ENCODE results near the gene EPYC.

The EPYC gene

DNA sequence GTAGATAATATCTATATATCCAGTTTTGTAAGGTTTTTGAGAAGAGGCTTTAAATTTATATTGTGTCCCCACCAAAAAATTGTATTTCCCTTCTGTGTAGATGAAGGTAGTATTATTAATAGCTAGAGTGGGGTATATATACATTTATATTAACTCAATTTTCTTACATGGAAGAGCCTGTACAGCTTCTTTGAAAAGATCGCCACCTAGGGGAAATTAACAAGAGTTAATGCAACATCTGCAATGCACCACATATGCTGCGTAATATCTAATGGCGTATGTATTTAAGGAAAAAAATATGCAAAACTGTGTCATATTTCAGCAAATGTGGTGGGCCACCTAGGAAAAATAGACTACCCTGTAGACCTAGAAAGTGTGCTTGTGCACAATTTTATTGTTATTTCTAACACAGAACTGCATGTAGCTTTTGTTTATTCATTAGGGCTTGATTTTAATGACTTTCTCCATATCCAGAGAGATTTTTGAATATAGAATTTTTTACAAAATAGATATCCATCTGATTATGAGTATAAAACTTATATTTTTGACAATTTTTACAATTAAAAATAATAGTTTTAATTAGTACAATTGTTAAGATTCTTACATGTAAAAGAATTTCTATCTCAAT, 63.8 kb downstream of the EPYC start:
- Histone ChIP-seq H2AFZ (ENCODE audit: low read length) (no peak overlapping the region), H3K14ac (ENCODE audit: low read length) (no peak overlapping the region), H2BK12ac (ENCODE audit: low read length) (no peak overlapping the region), H3K79me1 (ENCODE audit: low read depth, low read length) (no peaks in the 10 kb centered on the region), H3K9ac (ENCODE audit: low read depth, low read length, poor library complexity) (no peak overlapping the region), H3K18ac (ENCODE audit: low read length) (no peak overlapping the region), H2BK120ac (ENCODE audit: low read depth, low read length) (no peak overlapping the region), H3K4me2 (ENCODE audit: insufficient read depth, low read length, poor library complexity, severe bottlenecking) (no peak overlapping the region), H2BK5ac (ENCODE audit: low read length) (no peak overlapping the region), H3K23ac (ENCODE audit: low read depth, low read length, poor library complexity) (no peak overlapping the region), H2AK5ac (ENCODE audit: low read depth, low read length) (no peak overlapping the region), H3K4ac (ENCODE audit: low read length) (no peak overlapping the region), H4K8ac (ENCODE audit: low read depth, low read length) (no peak overlapping the region), H2BK15ac (ENCODE audit: low read length) (no peak overlapping the region), H3K27me3 (ENCODE audit: control insufficient read depth in 3 of 3, insufficient read depth in 3 of 3, low read depth in 1 of 3, low read length in 3 of 3) (peaks cover 0 to 2% (median 0%) of the 10 kb centered on the region in 3 experiments), H3K4me1 (ENCODE audit: control insufficient read depth in 2 of 2, insufficient read depth in 1 of 2, low read depth in 1 of 2, low read length in 2 of 2) (no peaks in the 10 kb centered on the region), H3K27ac (replicated peaks; ENCODE audit: low read length) (no peak overlapping the region), H3K9me3 (replicated peaks in 1 of 2; ENCODE audit: control insufficient read depth in 2 of 2, insufficient read depth in 1 of 2, low read depth in 1 of 2, low read length in 2 of 2) (no peaks in the 10 kb centered on the region), H3K36me3 (replicated peaks in 1 of 2; ENCODE audit: control insufficient read depth in 2 of 2, insufficient read depth in 2 of 2, low read length in 2 of 2) (no peaks in the 10 kb centered on the region), H3K4me3 (ENCODE audit: low read length in 2 of 2) (no peak overlapping the region), H4K91ac (ENCODE audit: low read depth, low read length, poor library complexity) (no peak overlapping the region)
- WGBS, 2 donors (ENCODE audit: extremely low coverage in 2 of 2, insufficient read length in 2 of 2, insufficient replicate concordance in 1 of 2), result no CpG with 5 or more reads among the region's 3 CpGs
- DNase-seq (ENCODE audit: low spot score), result peak; percentile 24

DNA sequence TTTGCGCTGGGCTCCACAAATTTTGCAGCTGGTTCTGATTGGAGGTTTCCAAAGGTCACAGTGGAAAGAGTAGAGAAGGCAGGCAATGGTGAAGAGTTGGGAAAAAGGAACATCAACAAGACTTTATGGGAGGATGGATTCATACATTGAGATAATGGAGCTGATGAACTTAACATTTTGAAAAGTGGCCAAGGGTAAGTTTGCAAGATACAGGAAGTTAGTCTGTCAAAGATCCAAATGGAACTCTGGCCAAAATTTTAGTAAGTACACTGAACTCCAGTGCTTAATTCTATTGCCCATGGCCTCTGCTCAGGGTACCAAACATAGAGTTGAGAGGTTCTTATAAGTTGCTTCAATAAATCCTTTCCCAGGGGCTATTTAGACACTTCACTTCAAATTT, 65.4 kb downstream of the EPYC start:
- no peak overlapping the region for H3K4ac ChIP-seq (ENCODE audit: low read length)
- no peak overlapping the region for H2BK15ac ChIP-seq (ENCODE audit: low read length)
- H2BK120ac ChIP-seq (ENCODE audit: low read depth, low read length), result no peak overlapping the region
- WGBS, 2 donors (ENCODE audit: extremely low coverage in 2 of 2, insufficient read length in 2 of 2, insufficient replicate concordance in 1 of 2), result no CpG with 5 or more reads among the region's 1 CpG
- no peak overlapping the region for H3K27ac ChIP-seq (replicated peaks; ENCODE audit: low read length)
- H3K4me2 ChIP-seq (ENCODE audit: insufficient read depth, low read length, poor library complexity, severe bottlenecking), result no peak overlapping the region
- H3K4me1 ChIP-seq (ENCODE audit: control insufficient read depth in 2 of 2, insufficient read depth in 1 of 2, low read depth in 1 of 2, low read length in 2 of 2), result no peaks in the 10 kb centered on the region
- no peaks in the 10 kb centered on the region for H3K36me3 ChIP-seq (replicated peaks in 1 of 2; ENCODE audit: control insufficient read depth in 2 of 2, insufficient read depth in 2 of 2, low read length in 2 of 2)
- H3K27me3 ChIP-seq (ENCODE audit: control insufficient read depth in 3 of 3, insufficient read depth in 3 of 3, low read depth in 1 of 3, low read length in 3 of 3), result peaks cover 0 to 2% (median 0%) of the 10 kb centered on the region in 3 experiments
- H4K91ac ChIP-seq (ENCODE audit: low read depth, low read length, poor library complexity), result no peak overlapping the region
- no peak overlapping the region for H2AK5ac ChIP-seq (ENCODE audit: low read depth, low read length)
- no peak overlapping the region for H3K23ac ChIP-seq (ENCODE audit: low read depth, low read length, poor library complexity)
- H2BK5ac ChIP-seq (ENCODE audit: low read length), result no peak overlapping the region
- H3K9ac ChIP-seq (ENCODE audit: low read depth, low read length, poor library complexity), result no peak overlapping the region
- no peak overlapping the region for H3K14ac ChIP-seq (ENCODE audit: low read length)
- H3K79me1 ChIP-seq (ENCODE audit: low read depth, low read length), result no peaks in the 10 kb centered on the region
- no peak overlapping the region for H2AFZ ChIP-seq (ENCODE audit: low read length)
- no peak overlapping the region for H4K8ac ChIP-seq (ENCODE audit: low read depth, low read length)
- no peaks in the 10 kb centered on the region for H3K9me3 ChIP-seq (replicated peaks in 1 of 2; ENCODE audit: control insufficient read depth in 2 of 2, insufficient read depth in 1 of 2, low read depth in 1 of 2, low read length in 2 of 2)
- H3K4me3 ChIP-seq (ENCODE audit: low read length in 2 of 2), result no peak overlapping the region
- no peak overlapping the region for H3K18ac ChIP-seq (ENCODE audit: low read length)
- DNase-seq (ENCODE audit: low spot score), result no peak
- H2BK12ac ChIP-seq (ENCODE audit: low read length), result no peak overlapping the region

DNA sequence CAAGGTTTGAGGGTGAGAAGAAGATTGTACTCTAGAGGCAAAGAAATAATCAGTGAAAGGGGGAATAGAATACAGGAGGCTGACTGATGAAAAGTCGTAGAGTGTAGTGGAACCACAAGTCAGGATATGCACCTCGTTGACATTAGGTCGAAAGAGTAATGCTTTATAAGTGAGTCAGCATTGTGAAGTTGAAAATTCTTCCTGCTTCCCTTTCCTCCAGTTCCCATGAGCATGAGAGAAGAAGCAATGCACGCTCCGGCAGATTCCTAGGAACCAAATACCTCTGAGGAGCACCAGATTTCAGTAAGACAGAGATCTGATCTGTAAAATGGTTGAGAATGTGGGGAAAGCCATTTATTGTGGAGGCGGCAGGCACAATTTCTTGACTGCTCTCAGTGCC, 66.3 kb downstream of the EPYC start:
- no peak overlapping the region for H4K91ac ChIP-seq (ENCODE audit: low read depth, low read length, poor library complexity)
- no peak overlapping the region for H2AK5ac ChIP-seq (ENCODE audit: low read depth, low read length)
- WGBS, 2 donors (ENCODE audit: extremely low coverage in 2 of 2, insufficient read length in 2 of 2, insufficient replicate concordance in 1 of 2), result no CpG with 5 or more reads among the region's 6 CpGs
- no peak overlapping the region for H2BK5ac ChIP-seq (ENCODE audit: low read length)
- H3K18ac ChIP-seq (ENCODE audit: low read length), result no peak overlapping the region
- no peak overlapping the region for H2BK120ac ChIP-seq (ENCODE audit: low read depth, low read length)
- H3K14ac ChIP-seq (ENCODE audit: low read length), result no peak overlapping the region
- H3K79me1 ChIP-seq (ENCODE audit: low read depth, low read length), result no peaks in the 10 kb centered on the region
- H2BK12ac ChIP-seq (ENCODE audit: low read length), result no peak overlapping the region
- H2AFZ ChIP-seq (ENCODE audit: low read length), result no peak overlapping the region
- DNase-seq (ENCODE audit: low spot score), result no peak
- no peaks in the 10 kb centered on the region for H3K9me3 ChIP-seq (replicated peaks in 1 of 2; ENCODE audit: control insufficient read depth in 2 of 2, insufficient read depth in 1 of 2, low read depth in 1 of 2, low read length in 2 of 2)
- no peak overlapping the region for H3K23ac ChIP-seq (ENCODE audit: low read depth, low read length, poor library complexity)
- H3K27ac ChIP-seq (replicated peaks; ENCODE audit: low read length), result no peak overlapping the region
- no peak overlapping the region for H3K9ac ChIP-seq (ENCODE audit: low read depth, low read length, poor library complexity)
- H3K36me3 ChIP-seq (replicated peaks in 1 of 2; ENCODE audit: control insufficient read depth in 2 of 2, insufficient read depth in 2 of 2, low read length in 2 of 2), result no peaks in the 10 kb centered on the region
- no peak overlapping the region for H2BK15ac ChIP-seq (ENCODE audit: low read length)
- no peaks in the 10 kb centered on the region for H3K4me1 ChIP-seq (ENCODE audit: control insufficient read depth in 2 of 2, insufficient read depth in 1 of 2, low read depth in 1 of 2, low read length in 2 of 2)
- H3K27me3 ChIP-seq (ENCODE audit: control insufficient read depth in 3 of 3, insufficient read depth in 3 of 3, low read depth in 1 of 3, low read length in 3 of 3), result peaks cover 0 to 2% (median 0%) of the 10 kb centered on the region in 3 experiments
- H3K4me3 ChIP-seq (ENCODE audit: low read length in 2 of 2), result no peak overlapping the region
- H3K4ac ChIP-seq (ENCODE audit: low read length), result no peak overlapping the region
- no peak overlapping the region for H4K8ac ChIP-seq (ENCODE audit: low read depth, low read length)
- H3K4me2 ChIP-seq (ENCODE audit: insufficient read depth, low read length, poor library complexity, severe bottlenecking), result no peak overlapping the region

DNA sequence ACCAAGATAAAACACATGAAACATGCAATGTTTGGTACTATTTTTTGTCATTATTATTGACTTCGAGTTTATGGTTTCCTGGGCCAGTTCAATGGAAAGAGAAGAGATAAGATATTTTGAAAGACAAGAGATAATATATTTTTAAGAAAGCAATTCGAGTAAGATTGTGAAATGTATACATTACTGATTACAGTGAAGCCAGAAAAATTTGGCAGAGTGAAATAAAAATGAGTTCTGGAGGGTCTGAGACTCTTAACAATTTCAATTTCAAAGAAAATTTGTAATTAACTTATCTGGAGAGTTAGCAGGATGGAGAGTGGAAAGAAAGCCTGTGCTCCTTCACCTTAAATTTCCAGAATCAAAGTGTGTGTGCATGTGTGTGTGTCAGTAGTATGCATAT, 67.1 kb downstream of the EPYC start:
- Histone ChIP-seq H2AK5ac (ENCODE audit: low read depth, low read length) (no peak overlapping the region), H2BK5ac (ENCODE audit: low read length) (no peak overlapping the region), H3K4ac (ENCODE audit: low read length) (no peak overlapping the region), H2BK15ac (ENCODE audit: low read length) (no peak overlapping the region), H2BK120ac (ENCODE audit: low read depth, low read length) (no peak overlapping the region), H3K9ac (ENCODE audit: low read depth, low read length, poor library complexity) (no peak overlapping the region), H3K4me3 (ENCODE audit: low read length in 2 of 2) (no peak overlapping the region), H3K27ac (replicated peaks; ENCODE audit: low read length) (no peak overlapping the region), H3K4me2 (ENCODE audit: insufficient read depth, low read length, poor library complexity, severe bottlenecking) (no peak overlapping the region), H3K36me3 (replicated peaks in 1 of 2; ENCODE audit: control insufficient read depth in 2 of 2, insufficient read depth in 2 of 2, low read length in 2 of 2) (no peaks in the 10 kb centered on the region), H3K23ac (ENCODE audit: low read depth, low read length, poor library complexity) (no peak overlapping the region), H4K91ac (ENCODE audit: low read depth, low read length, poor library complexity) (no peak overlapping the region), H3K27me3 (ENCODE audit: control insufficient read depth in 3 of 3, insufficient read depth in 3 of 3, low read depth in 1 of 3, low read length in 3 of 3) (peaks cover 0 to 2% (median 0%) of the 10 kb centered on the region in 3 experiments), H3K14ac (ENCODE audit: low read length) (no peak overlapping the region), H3K4me1 (ENCODE audit: control insufficient read depth in 2 of 2, insufficient read depth in 1 of 2, low read depth in 1 of 2, low read length in 2 of 2) (no peaks in the 10 kb centered on the region), H2AFZ (ENCODE audit: low read length) (no peak overlapping the region), H4K8ac (ENCODE audit: low read depth, low read length) (no peak overlapping the region), H3K79me1 (ENCODE audit: low read depth, low read length) (no peaks in the 10 kb centered on the region), H3K9me3 (replicated peaks in 1 of 2; ENCODE audit: control insufficient read depth in 2 of 2, insufficient read depth in 1 of 2, low read depth in 1 of 2, low read length in 2 of 2) (no peaks in the 10 kb centered on the region), H2BK12ac (ENCODE audit: low read length) (no peak overlapping the region), H3K18ac (ENCODE audit: low read length) (no peak overlapping the region)
- no CpG with 5 or more reads among the region's 2 CpGs for WGBS, 2 donors (ENCODE audit: extremely low coverage in 2 of 2, insufficient read length in 2 of 2, insufficient replicate concordance in 1 of 2)
- DNase-seq (ENCODE audit: low spot score), result no peak
